ENCODE data around the gene COMT.
A peak's percentile ranks its signal among the peaks of the same experiment; 100 is the strongest.

COMT gene

GRCh38 chr22:19974268-19974861 is 32.8 kb downstream of the COMT start:
- DNase-seq (ENCODE audit: low read depth): peak; percentile 88
- H3K4me3 ChIP-seq (ENCODE audit: low read depth, low read length): no peak overlapping the region
- TF ChIP-seq CTCF (conservative IDR thresholded peaks at IDR 0.05; ENCODE audit: low read depth, low read length): no peak

DNA sequence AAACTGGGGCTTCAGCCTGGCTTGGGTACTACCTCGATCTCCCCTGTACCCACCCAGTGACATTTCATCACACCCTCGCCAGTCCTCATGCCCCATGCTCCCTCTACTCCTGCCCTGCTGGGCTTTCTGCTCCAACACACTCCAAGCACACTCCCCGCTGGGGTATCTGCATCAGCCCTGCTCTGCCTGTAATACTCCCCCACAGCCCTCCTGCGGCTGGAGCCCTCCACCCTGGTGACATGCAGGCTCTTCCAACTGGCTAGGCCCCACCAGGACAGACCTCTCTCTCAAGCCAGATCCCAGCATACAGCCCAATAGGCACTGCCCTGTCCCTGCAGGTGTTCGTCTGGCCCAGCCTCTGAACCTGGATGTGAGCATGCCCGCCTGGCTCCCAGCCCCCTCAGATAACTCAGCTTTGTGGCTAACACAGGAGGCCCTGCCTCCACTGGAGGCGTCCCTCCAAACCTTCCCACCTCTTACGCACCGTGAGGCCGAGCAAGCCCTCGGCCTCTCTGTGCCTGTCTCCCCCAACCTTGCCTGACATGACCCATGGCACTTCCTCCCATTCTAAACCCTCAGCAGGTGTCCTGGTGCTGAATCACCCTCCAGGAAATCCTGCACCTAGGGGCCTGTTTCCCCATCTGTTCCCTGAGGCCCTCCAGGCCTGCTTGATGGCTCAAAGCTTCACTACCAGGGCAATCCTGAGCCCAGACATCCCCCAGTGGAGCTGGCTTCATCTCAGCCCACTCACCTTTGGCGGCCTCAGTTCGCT is 33.5 kb downstream of the COMT start:
- no peak for TF ChIP-seq CTCF (conservative IDR thresholded peaks at IDR 0.05; ENCODE audit: low read depth, low read length)
- DNase-seq (ENCODE audit: low read depth): peak; percentile 24
- no peak overlapping the region for H3K4me3 ChIP-seq (ENCODE audit: low read depth, low read length)

DNA sequence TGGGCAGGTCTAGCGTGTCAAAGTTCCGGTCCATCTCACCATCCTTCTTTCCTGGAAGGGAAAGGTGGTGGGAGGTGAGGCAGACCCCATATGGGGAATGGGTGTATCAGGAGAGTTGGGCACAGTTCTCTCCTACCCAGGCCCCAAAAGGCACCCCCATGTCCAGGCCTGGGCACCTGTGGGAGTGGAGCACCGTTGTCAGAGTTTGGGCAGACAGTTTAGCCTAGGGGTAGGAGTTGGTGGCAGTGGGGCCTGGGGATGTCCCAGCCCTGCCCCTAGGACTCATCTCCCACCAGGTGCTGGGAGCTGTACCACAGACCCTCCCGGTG is 34.1 kb downstream of the COMT start:
- DNase-seq (ENCODE audit: low read depth): no peak

GRCh38 chr22:19976671-19977070 is 35.1 kb downstream of the COMT start:
- TF ChIP-seq CTCF (conservative IDR thresholded peaks at IDR 0.05; ENCODE audit: low read depth, low read length): no peak
- no peak overlapping the region for H3K4me3 ChIP-seq (ENCODE audit: low read depth, low read length)
- no peak for DNase-seq (ENCODE audit: low read depth)

More for the DNA sequence above, 34.1 kb downstream of the COMT start:
- TF ChIP-seq CTCF (conservative IDR thresholded peaks at IDR 0.05; ENCODE audit: low read depth, low read length): no peak
- H3K4me3 ChIP-seq (ENCODE audit: low read depth, low read length): no peak overlapping the region

DNA sequence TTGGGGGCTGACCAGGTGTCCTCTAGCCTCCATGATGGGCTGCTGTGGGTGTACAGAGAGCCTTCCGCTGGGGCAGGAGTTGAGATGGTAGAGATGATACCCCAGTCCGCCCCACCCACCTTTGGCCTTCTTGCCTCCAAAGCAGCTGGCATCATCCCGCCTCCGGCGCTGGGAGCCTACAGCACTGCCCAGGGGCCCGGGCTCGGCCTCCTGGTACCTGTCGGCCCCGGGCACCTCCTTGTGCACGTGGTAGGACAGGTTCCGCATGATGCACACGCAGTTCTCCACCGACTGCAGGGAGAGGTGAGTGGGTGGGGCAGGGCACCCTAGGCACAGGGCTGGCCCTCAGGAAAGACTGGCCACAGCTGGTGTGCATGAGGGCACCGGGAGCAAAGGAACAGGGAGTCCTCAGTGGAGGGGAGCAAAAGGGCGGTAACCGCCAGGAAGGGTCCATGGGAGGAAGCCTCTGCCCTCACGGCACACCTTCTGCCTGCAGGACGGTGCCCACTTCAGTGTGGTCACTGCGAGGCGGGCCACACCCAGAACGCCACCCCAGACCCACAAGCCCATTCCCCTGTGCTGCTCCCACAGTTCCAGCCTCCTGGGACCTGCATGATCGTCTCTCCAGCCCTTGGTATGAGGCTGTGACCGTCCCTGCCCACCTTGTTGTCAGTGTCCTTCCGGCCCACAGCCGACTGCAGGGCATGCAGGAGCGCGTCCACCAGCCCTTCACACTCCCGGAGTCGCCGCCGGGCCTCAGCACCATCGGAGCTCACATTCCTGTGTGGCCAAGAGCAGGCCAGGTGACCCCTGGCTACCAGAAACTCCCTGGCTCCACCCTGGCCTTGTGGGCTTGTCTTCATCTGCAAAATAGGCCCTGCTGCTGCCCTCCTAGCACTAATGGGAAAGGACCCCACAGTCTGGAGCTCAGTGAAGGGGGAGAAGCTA is 36.0 kb downstream of the COMT start:
- no peak overlapping the region for H3K4me3 ChIP-seq (ENCODE audit: low read depth, low read length)
- no peak for TF ChIP-seq CTCF (conservative IDR thresholded peaks at IDR 0.05; ENCODE audit: low read depth, low read length)
- DNase-seq (ENCODE audit: low read depth): no peak

- no peak for TF ChIP-seq CTCF (conservative IDR thresholded peaks at IDR 0.05; ENCODE audit: low read depth, low read length)
- DNase-seq (ENCODE audit: low read depth): no peak
- H3K4me3 ChIP-seq (ENCODE audit: low read depth, low read length): no peak overlapping the region
These were observed 37.2 kb downstream of the COMT start for GRCh38 chr22:19978748-19979147.

Measured in choroid plexus epithelial cell (primary cell).